ENCODE data around the gene PPIL4.
"Not testable (repeated sequence)": the region's sequence is repeated elsewhere in the genome, so short reads cannot be mapped to it uniquely, and the experiment has no call there.

The PPIL4 gene

GRCh38 chr6:149482545-149483333, 63.1 kb downstream of the PPIL4 start:
- DNase-seq: no peak

GRCh38 chr6:149480502-149481280, 65.2 kb downstream of the PPIL4 start:
- no peak for DNase-seq

- DNase-seq: no peak
Observed at GRCh38 chr6:149478631-149479314, 67.1 kb downstream of the PPIL4 start.

GRCh38 chr6:149477544-149477943, 68.3 kb downstream of the PPIL4 start:
- no peak for DNase-seq

GRCh38 chr6:149476789-149477455, 68.9 kb downstream of the PPIL4 start:
- no peak for DNase-seq

- no peak for DNase-seq
Observed at GRCh38 chr6:149474108-149474935, 71.5 kb downstream of the PPIL4 start.

- DNase-seq: no peak
Observed at GRCh38 chr6:149473080-149474052, 72.5 kb downstream of the PPIL4 start.

- no peak for DNase-seq
Observed at GRCh38 chr6:149472241-149472640, 73.6 kb downstream of the PPIL4 start.

GRCh38 chr6:149471801-149472200, 74.0 kb downstream of the PPIL4 start:
- no peak for DNase-seq

GRCh38 chr6:149470948-149471347, 74.9 kb downstream of the PPIL4 start:
- DNase-seq: no peak

GRCh38 chr6:149468179-149468578, 77.7 kb downstream of the PPIL4 start:
- DNase-seq: no peak

- DNase-seq: no peak
Observed at GRCh38 chr6:149467265-149467664, 78.6 kb downstream of the PPIL4 start.

- DNase-seq: no peak
Observed at GRCh38 chr6:149464411-149464810, 81.4 kb downstream of the PPIL4 start.

GRCh38 chr6:149463781-149464180, 82.1 kb downstream of the PPIL4 start:
- no peak for DNase-seq

GRCh38 chr6:149462712-149463111, 83.1 kb downstream of the PPIL4 start:
- not testable (repeated sequence) for DNase-seq

- DNase-seq: no peak
Observed at GRCh38 chr6:149461670-149462069, 84.2 kb downstream of the PPIL4 start.

- DNase-seq: not testable (repeated sequence)
Observed at GRCh38 chr6:149460249-149460648, 85.6 kb downstream of the PPIL4 start.

- DNase-seq: no peak
Observed at GRCh38 chr6:149459761-149460160, 86.1 kb downstream of the PPIL4 start.

GRCh38 chr6:149458806-149459205, 87.0 kb downstream of the PPIL4 start:
- no peak for DNase-seq

GRCh38 chr6:149458196-149458595, 87.6 kb downstream of the PPIL4 start:
- no peak for DNase-seq
